ENCODE data around the gene ADAMTS8.

GRCh38 chr11:130409594-130410388 lies 18.6 kb downstream of the ADAMTS8 start:
- TF ChIP-seq, protein P1, sequence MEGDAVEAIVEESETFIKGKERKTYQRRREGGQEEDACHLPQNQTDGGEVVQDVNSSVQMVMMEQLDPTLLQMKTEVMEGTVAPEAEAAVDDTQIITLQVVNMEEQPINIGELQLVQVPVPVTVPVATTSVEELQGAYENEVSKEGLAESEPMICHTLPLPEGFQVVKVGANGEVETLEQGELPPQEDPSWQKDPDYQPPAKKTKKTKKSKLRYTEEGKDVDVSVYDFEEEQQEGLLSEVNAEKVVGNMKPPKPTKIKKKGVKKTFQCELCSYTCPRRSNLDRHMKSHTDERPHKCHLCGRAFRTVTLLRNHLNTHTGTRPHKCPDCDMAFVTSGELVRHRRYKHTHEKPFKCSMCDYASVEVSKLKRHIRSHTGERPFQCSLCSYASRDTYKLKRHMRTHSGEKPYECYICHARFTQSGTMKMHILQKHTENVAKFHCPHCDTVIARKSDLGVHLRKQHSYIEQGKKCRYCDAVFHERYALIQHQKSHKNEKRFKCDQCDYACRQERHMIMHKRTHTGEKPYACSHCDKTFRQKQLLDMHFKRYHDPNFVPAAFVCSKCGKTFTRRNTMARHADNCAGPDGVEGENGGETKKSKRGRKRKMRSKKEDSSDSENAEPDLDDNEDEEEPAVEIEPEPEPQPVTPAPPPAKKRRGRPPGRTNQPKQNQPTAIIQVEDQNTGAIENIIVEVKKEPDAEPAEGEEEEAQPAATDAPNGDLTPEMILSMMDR (IDR thresholded peaks at IDR 0.05): no peak
- TF ChIP-seq POLR2A (IDR thresholded peaks at IDR 0.05) (no peak), POLR2AphosphoS5 (IDR thresholded peaks at IDR 0.05) (no peak), EP300 (IDR thresholded peaks at IDR 0.05) (no peak)

Measured in stomach (tissue), 4 donors.